Smooth muscle cell of the brain vasculature (primary cell): ENCODE results near the gene TSPEAR.
"Not testable (repeated sequence)": the region's sequence is repeated elsewhere in the genome, so short reads cannot be mapped to it uniquely, and the experiment has no call there.

Experiments used
- DNase-seq: peaks from one replicate; pipeline ENCODE4 v3.0.0-alpha.2; 2012; ENCODE audit warnings: low read depth, low spot score

The TSPEAR gene

DNA sequence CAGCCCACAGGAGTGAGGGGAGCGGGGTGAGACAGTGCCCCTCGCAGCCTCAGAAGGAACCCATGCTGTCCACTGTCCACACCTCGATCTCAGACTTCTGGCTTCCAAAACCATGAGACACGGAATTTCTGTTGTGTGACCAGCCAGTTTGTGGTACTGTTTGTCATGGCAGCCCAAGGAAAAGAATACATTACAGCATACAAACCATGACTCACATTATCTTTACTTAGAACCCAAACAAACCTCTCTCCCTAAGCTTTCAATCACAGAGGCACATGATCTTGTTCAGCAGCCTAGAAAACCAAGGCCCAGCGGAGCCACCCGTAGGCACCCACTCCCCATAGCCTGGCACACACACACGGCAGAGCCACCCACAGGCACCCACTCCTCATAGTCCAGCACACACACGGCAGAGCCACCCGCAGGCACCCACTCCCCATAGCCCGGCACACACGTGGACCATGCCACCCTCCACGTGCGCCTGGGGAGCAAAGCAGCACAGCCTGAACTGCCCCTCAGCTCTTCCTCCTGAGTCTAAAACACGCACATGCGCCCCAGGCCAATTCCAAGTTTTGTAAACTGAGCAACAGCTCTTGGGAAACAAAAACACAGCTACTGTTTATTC, 138.3 kb downstream of the TSPEAR start:
- no peak for DNase-seq

DNA sequence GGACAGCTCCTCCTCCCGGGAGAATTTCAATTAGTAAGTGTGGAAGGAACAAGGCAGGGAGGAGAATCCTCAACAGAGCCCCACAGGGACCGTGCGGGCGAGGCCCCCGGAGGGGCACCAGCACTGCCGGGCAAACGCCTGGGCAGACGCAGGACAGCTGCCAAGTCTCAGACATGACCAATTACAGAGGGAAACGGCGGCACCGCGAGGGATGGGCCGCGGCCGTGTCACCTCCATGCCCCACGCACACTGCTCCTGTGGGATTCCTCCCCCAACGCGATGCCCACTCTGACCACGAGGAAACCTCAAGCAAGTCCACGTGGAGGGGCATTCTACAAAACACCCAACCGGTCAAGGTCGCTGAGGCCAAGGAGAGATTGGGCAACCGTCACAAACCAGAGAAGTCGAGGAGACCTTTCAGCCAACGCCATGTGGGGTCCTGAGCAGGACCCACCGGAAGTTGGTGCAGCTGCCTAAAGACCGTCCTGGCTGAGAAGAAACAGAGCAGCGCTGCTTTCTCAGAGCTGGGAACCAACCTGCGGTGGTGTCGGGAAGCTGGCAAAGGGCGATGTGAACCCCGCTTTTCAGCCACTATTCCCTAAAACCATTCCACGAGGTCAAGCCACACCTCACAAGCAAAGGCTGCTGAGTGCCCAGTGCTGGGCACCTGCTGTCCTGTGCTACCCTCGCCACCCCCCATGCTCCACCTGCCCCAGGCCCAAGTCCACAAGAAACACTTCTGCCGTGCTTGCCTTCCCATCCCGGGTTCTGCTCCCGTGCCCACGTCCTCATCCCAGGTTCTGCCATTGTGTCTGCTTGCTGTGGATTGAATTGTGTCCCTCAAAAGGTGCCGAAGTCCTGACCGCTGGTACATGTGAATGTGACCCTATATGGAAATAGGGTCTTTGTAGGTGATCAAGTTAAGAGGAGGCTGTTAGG, 139.3 kb downstream of the TSPEAR start:
- DNase-seq = no peak

- DNase-seq = no peak
Observed at GRCh38 chr21:44571296-44571695, 140.1 kb downstream of the TSPEAR start.

- DNase-seq = no peak
Observed at GRCh38 chr21:44569861-44570517, 141.4 kb downstream of the TSPEAR start.

- DNase-seq = no peak
Observed at GRCh38 chr21:44568667-44569556, 142.5 kb downstream of the TSPEAR start.

- no peak for DNase-seq
Observed at GRCh38 chr21:44568261-44568660, 143.1 kb downstream of the TSPEAR start.

- no peak for DNase-seq
Observed at GRCh38 chr21:44567481-44568171, 143.7 kb downstream of the TSPEAR start.

GRCh38 chr21:44566403-44566802, 145.0 kb downstream of the TSPEAR start:
- no peak for DNase-seq

DNA sequence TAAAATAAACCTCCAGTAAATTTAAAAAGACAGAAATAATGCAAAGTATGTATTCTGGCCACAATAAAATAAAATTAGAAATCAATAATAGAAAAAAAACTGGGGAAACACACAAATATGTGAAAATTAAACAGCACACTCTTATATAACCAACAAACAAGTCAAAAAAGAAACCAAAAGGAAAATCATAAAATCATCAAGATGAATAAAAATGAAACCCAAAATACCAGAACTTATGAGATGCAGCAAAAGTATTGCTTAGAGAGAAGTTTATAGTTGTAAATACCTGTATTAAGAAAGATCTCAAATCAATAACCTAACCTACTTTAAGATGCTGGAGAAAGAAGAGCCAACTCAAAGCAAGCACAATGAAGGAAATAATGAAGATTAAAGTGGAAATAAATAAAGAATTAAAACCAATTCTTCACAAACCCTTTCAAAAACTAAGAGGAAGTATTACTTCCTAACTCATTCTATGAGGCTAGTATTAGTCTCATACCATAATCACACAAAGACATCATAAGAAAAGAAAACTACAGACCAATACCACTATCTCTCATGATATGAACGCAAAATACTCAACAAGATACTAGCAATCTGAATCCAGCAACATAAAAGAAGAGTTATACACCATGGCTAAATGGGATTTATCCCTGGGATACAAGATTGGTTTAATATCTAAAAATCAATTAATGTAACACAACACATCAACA, 146.3 kb downstream of the TSPEAR start:
- DNase-seq = no peak

DNA sequence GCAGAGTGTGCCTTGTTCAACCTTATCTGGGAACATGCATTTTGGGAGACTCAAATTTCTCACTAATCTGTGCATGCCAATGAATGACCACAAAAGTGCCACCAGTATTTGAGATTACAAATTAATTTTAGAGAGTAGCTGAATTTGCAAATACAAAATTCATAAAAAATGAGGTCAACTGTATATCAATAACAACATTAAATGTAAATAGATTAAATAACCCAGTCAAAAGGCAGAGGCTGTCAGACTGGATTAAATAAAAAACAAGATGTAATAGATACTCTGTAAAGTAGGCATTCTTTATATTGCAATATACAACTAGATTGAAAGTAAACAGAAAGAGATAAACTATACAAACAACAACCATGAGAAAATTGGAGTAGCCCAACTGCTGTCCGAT, 147.3 kb downstream of the TSPEAR start:
- no peak for DNase-seq

DNA sequence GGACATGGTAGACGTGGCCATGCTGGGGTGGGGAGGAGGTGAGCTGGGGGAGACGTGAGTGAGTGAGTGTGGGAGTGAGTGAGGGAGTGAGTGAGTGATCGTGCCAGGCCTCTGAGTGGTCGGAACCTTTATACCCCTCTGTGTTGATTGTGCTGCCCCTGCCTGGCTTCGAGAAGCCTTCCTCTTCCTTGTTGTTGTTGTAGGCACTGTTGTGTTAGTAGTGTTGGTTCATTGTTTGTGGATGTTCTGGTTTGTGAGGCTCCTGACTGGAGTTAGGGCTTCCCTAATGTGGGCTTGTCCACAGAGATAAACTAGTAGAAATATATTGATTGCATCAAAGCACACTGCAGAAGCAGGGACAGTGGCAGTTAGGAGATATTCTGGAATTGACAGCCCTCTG, 152.7 kb downstream of the TSPEAR start, which contains the start of gene KRTAP10-3:
Gene KRTAP10-3 (minus strand): TSS at position 101 of the 400 bp plus-strand sequence. CDS start 80 bp downstream, at position 21.
- DNase-seq = no peak

DNA sequence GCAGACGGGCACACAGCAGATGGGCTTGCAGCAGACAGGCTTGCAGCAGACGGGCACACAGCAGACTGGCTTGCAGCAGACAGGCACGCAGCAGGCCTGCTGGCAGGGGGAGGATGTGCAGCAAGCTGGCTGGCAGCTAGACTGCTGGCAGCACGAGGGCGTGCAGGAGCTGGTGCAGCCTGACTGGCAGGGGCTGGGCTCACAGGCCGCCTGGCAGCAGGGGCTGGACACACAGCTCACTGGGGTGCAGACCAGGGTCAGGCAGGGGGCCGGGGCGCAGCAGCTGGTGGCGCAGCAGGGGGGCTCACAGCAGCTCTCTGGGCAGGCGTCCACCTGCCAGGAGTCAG, 153.1 kb downstream of the TSPEAR start:
- not testable (repeated sequence) for DNase-seq

- DNase-seq = no peak
Observed at GRCh38 chr21:44557491-44558328, 153.7 kb downstream of the TSPEAR start.

GRCh38 chr21:44556879-44557278, 154.5 kb downstream of the TSPEAR start:
- no peak for DNase-seq

- DNase-seq = no peak
Observed at GRCh38 chr21:44555200-44555875, 156.0 kb downstream of the TSPEAR start.

- no peak for DNase-seq
Observed at GRCh38 chr21:44552681-44553080, 158.7 kb downstream of the TSPEAR start.

- no peak for DNase-seq
Observed at GRCh38 chr21:44552136-44552535, 159.2 kb downstream of the TSPEAR start.

- no peak for DNase-seq
Observed at GRCh38 chr21:44551340-44551961, 159.9 kb downstream of the TSPEAR start, which contains the start of gene KRTAP10-2. Gene KRTAP10-2, minus strand, starts transcription at chr21:44551505. Its CDS starts 47 bp downstream, at chr21:44551458.
